CD4-positive, CD25-positive, alpha-beta regulatory T cell (primary cell): ENCODE measurements around the gene ELMOD1. TPM values are rescaled to one million over a fixed set of nuclear protein-coding genes. Genes with fewer than 3 reads are reported as not detected.
"Not testable (repeated sequence)": the region's sequence is repeated elsewhere in the genome, so short reads cannot be mapped to it uniquely, and the experiment has no call there.

Experiments
- ATAC-seq, 2 donors: fragments of 150-1000 bp; cut with Tn5 transposase; one replicate each; pipeline ENCODE4 v1.10.0; 2021; ENCODE audit warnings: low read depth in 2 of 2, moderate number of reproducible peaks in 2 of 2, moderate library complexity in 1 of 2
- DNase-seq, 3 donors: peaks; one replicate each; pipeline versions ENCODE4 v3.0.0 to v3.0.0-alpha.2; 2012 to 2022; ENCODE audit warnings: mixed read lengths in 1 of 3
- H3K27ac ChIP-seq: one replicate; pipeline ENCODE4 v1.7.0; 2013; ENCODE audit warnings: mild to moderate bottlenecking, low read length; ENCODE audit not compliant: insufficient read depth, poor library complexity, severe bottlenecking
- H3K27me3 ChIP-seq: one replicate; pipeline ENCODE4 v1.7.0; 2013; ENCODE audit warnings: low read length; ENCODE audit not compliant: control insufficient read depth, insufficient read depth
- H3K36me3 ChIP-seq: one replicate; pipeline ENCODE4 v1.7.0; 2013; ENCODE audit warnings: mild to moderate bottlenecking, low read length, moderate library complexity; ENCODE audit not compliant: control insufficient read depth, insufficient read depth
- H3K4me1 ChIP-seq: 2 replicates; pipeline ENCODE4 v1.7.0; 2013; ENCODE audit warnings: mild to moderate bottlenecking, low read length; ENCODE audit not compliant: insufficient read depth, control insufficient read depth, poor library complexity, severe bottlenecking
- H3K4me3 ChIP-seq: one replicate; pipeline ENCODE4 v1.7.0; 2013; ENCODE audit warnings: low read depth, mild to moderate bottlenecking, low read length, moderate library complexity
- H3K9me3 ChIP-seq, 2 experiments: 1 replicate in 1 of 2; 2 replicates in 1 of 2; pipeline ENCODE4 v1.7.0; 2013; ENCODE audit warnings: low read length in 2 of 2, mild to moderate bottlenecking in 1 of 2, moderate library complexity in 1 of 2; ENCODE audit not compliant: control insufficient read depth in 2 of 2
- H3K27ac Mint-ChIP-seq, 3 donors: one replicate each; pipeline ENCODE4 v1.8.0; 2020 to 2022; ENCODE audit warnings: mild to moderate bottlenecking in 3 of 3, mixed read lengths in 3 of 3, moderate library complexity in 2 of 3
- H3K27me3 Mint-ChIP-seq: one replicate; pipeline ENCODE4 v1.8.0; 2022; ENCODE audit warnings: mild to moderate bottlenecking, mixed read lengths
- H3K36me3 Mint-ChIP-seq: one replicate; pipeline ENCODE4 v1.8.0; 2020; ENCODE audit warnings: mixed read lengths
- H3K4me1 Mint-ChIP-seq, 4 donors: one replicate each; pipeline ENCODE4 v1.8.0; 2020 to 2022; ENCODE audit warnings: mixed read lengths in 4 of 4, mild to moderate bottlenecking in 1 of 4
- H3K4me3 Mint-ChIP-seq, 4 donors: one replicate each; pipeline ENCODE4 v1.8.0; 2020 to 2022; ENCODE audit warnings: mild to moderate bottlenecking in 4 of 4, mixed read lengths in 4 of 4, moderate library complexity in 3 of 4
- H3K9me3 Mint-ChIP-seq, 7 donors: one replicate each; pipeline ENCODE4 v1.8.0; 2020 to 2022; ENCODE audit warnings: mixed read lengths in 7 of 7, mild to moderate bottlenecking in 3 of 7, moderate library complexity in 2 of 7
- polyA plus RNA-seq, 4 donors: library from polyadenylated mRNA; unstranded; fragments of 300-500 nt; fragmentation: Illumina TruSeq; gene quantifications; one replicate each; pipeline ENCODE4 v1.2.3, GENCODE V29; 2021
- total RNA-seq: library from RNA; stranded (reverse); gene quantifications from one replicate; pipeline ENCODE4 v1.2.3, GENCODE V29; 2022

The ELMOD1 gene
- total and polyA plus RNA-seq, 5 donors from 2014 or later: not detected

DNA sequence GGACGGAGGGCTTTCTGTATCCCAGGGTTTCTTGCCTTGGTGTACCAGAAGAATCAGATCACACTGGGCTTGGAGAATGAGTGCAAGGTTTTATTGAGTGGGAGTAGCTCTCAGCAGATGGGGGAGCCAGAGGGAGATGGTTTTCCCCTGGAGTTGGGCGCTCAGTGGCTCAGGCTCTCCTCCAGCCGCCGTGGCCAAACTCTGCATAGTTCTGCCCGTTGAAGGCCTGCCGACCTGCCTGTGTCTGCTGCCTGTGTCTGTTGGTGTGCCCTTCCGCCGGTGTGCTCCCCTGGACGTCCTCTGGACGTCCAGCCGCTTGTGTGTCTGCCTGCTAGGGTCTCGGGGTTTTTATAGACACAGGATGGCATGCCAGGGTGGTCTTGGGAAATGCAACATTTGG, 20.9 kb upstream of the ELMOD1 start:
- H3K27ac ChIP-seq: no peak overlapping the region
- Mint-ChIP-seq H3K27me3 (peaks cover 16% of the 10 kb centered on the region), H3K9me3 (no peaks in the 10 kb centered on the region), H3K36me3 (no peaks in the 10 kb centered on the region), H3K4me3 (peak overlapping the region in 1 of 4 donors; percentile 63), H3K27ac (no peak overlapping the region), H3K4me1 (peaks cover under 1 to 25% (median 20%) of the 10 kb centered on the region in 4 donors)
- H3K4me1 ChIP-seq: peaks cover 12% of the 10 kb centered on the region
- ATAC-seq: no peak
- no peak overlapping the region for H3K4me3 ChIP-seq
- H3K36me3 ChIP-seq: no peaks in the 10 kb centered on the region
- H3K27me3 ChIP-seq: peaks cover 3% of the 10 kb centered on the region
- H3K9me3 ChIP-seq: no peaks in the 10 kb centered on the region
- no peak for DNase-seq

DNA sequence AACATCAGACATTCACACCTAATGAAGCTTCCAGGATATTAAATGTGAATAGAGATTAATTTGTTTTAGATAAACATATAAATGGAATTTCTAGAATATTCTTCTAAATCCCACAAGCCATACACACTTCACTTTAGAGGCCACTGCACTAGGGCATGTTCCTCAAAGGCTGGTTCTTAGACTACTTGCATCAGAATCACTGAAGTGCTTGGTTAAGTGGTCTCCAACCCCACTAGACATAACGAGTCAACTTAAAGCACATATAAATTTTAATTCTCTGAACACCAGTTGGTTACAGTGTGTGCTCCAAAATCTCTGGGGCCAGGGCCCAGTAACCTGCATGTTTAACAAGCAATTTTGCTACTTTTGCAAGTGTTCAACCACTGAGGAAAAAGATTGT, 17.5 kb upstream of the ELMOD1 start:
- ATAC-seq (no peak), DNase-seq (no peak)
- Histone ChIP-seq H3K27me3 (peaks cover 3% of the 10 kb centered on the region), H3K9me3 (no peaks in the 10 kb centered on the region), H3K4me1 (no peaks in the 10 kb centered on the region), H3K27ac (no peak overlapping the region), H3K4me3 (no peak overlapping the region), H3K36me3 (no peaks in the 10 kb centered on the region)
- no peaks in the 10 kb centered on the region for H3K9me3 Mint-ChIP-seq
- H3K27ac Mint-ChIP-seq: no peak overlapping the region
- H3K36me3 Mint-ChIP-seq: no peaks in the 10 kb centered on the region
- no peak overlapping the region for H3K4me3 Mint-ChIP-seq
- peaks cover 0 to 2% (median 0%) of the 10 kb centered on the region in 4 donors for H3K4me1 Mint-ChIP-seq
- peaks cover 35% of the 10 kb centered on the region for H3K27me3 Mint-ChIP-seq

DNA sequence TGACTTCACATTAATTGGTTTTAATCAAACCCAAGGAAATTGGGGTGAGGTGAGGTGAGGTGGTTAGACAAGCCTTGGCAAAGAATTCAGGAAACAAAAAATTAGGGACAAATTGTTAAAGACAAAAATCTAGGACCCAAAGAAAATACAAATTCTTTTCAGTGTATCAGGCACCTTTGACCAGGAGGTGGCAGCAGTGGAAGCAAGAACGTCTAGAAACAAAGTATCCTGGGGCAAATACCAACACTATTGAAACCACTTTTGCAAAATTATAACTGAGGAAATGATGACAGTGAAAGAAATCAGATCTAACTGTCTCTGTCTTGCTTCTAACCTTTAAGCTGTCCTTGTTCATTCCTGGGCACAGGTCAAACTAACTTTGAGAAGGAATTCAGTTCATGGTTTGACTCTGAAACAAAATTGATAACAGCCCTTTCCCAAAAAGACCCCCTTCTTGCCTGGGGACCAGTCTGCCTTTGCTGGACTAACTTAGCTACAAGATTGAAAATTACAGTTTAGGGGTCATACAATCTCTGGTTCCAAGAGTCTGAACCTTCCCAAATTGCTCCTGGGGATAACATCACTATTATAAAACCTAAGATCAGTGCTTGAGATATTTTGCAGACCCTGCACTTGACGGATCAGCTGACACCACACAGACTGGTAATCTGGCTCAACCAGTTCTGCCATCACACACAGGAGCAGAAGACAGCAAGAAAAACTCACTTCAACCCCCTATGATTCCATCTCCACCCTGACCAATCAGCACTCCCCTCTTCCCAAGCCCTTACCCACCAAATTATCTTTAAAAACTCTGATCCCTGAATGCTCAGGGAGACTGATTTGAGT, 14.2 kb upstream of the ELMOD1 start:
- H3K27me3 Mint-ChIP-seq: peaks cover 43% of the 10 kb centered on the region
- not testable (repeated sequence) for H3K27me3 ChIP-seq, H3K9me3 Mint-ChIP-seq, ATAC-seq, H3K36me3 Mint-ChIP-seq, H3K9me3 ChIP-seq, H3K4me3 Mint-ChIP-seq, H3K4me3 ChIP-seq, H3K4me1 ChIP-seq, H3K27ac ChIP-seq, H3K36me3 ChIP-seq, H3K4me1 Mint-ChIP-seq, H3K27ac Mint-ChIP-seq
- peak; percentile 10 to 47 (median 29) for DNase-seq

DNA sequence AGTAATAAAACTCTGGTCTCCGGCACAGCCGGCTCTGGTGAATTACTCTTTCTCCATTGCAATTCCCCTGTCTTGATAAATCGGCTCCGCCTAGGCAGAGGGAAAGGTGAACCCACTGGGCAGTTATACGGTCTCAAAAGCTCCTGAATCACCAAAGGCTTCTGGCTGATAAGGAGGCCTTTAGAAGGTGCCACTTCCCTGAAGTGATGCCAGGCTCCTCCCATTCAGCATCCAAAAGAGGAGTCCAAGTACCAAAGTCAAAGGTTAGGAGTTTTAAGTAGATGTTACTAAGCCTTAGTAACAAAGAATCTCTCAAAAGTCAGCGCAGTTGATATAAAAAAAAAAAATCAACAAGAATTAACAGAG, 13.6 kb upstream of the ELMOD1 start:
- no peak for ATAC-seq
- Mint-ChIP-seq H3K9me3 (peaks cover 0 to 6% (median 2%) of the 10 kb centered on the region in 7 donors), H3K36me3 (no peaks in the 10 kb centered on the region), H3K27me3 (peaks cover 37% of the 10 kb centered on the region), H3K4me1 (no peaks in the 10 kb centered on the region), H3K27ac (no peak overlapping the region), H3K4me3 (no peak overlapping the region)
- Histone ChIP-seq H3K27ac (no peak overlapping the region), H3K9me3 (peaks cover 0 to 2% of the 10 kb centered on the region in 2 experiments), H3K27me3 (peaks cover 7% of the 10 kb centered on the region), H3K36me3 (no peaks in the 10 kb centered on the region), H3K4me1 (no peaks in the 10 kb centered on the region), H3K4me3 (no peak overlapping the region)
- no peak for DNase-seq

DNA sequence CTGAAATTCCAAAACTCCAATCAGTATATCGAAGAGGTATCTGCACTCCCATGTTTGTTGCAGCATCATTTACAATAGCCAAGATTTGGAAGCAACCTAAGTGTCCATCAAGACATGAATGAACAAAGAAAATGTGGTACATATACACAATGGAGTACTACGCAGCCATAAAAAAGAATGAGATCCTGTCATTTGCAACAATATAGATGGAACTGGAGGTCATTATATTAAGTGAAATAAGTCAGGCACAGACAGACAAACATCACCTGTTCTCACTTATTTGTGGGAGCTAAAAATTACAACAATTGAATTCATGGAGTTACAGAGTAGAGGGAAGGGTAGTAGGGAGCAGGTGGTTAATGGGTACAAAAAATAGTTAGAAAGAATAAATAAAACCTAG, 11.8 kb upstream of the ELMOD1 start:
- peaks cover 36% of the 10 kb centered on the region for H3K27me3 Mint-ChIP-seq
- not testable (repeated sequence) for H3K27ac Mint-ChIP-seq, H3K4me1 Mint-ChIP-seq, H3K36me3 ChIP-seq, H3K4me3 Mint-ChIP-seq, H3K4me3 ChIP-seq, H3K27me3 ChIP-seq, H3K9me3 Mint-ChIP-seq, H3K4me1 ChIP-seq, ATAC-seq, H3K9me3 ChIP-seq, DNase-seq, H3K36me3 Mint-ChIP-seq, H3K27ac ChIP-seq

DNA sequence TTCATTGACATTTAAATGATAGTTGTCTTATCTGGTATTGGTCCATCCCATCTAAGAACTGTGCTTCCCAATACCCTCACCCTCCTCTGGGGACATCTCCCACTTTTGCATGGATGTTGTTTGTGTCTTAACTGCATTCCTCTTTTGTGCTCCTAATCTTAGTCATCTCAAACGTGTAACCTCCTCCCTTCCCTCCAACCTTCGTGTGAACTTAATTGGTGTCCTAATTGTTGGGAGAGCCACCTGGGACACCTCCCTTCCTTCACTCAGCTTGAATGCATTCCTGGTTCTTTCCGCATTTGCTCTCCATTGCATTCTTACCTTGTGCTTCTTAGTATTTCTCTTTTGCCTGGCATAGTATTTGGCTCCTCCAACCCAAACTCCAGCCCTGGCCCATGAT, 9.8 kb upstream of the ELMOD1 start:
- Histone ChIP-seq H3K36me3 (no peaks in the 10 kb centered on the region), H3K27ac (no peak overlapping the region), H3K4me3 (no peak overlapping the region), H3K9me3 (peaks cover 0 to 2% of the 10 kb centered on the region in 2 experiments), H3K4me1 (no peaks in the 10 kb centered on the region), H3K27me3 (peaks cover 15% of the 10 kb centered on the region)
- Mint-ChIP-seq H3K4me3 (no peak overlapping the region), H3K9me3 (peaks cover 0 to 6% (median 2%) of the 10 kb centered on the region in 7 donors), H3K4me1 (no peaks in the 10 kb centered on the region), H3K27ac (no peak overlapping the region), H3K27me3 (peaks cover 47% of the 10 kb centered on the region), H3K36me3 (no peaks in the 10 kb centered on the region)
- no peak for DNase-seq
- ATAC-seq: no peak

DNA sequence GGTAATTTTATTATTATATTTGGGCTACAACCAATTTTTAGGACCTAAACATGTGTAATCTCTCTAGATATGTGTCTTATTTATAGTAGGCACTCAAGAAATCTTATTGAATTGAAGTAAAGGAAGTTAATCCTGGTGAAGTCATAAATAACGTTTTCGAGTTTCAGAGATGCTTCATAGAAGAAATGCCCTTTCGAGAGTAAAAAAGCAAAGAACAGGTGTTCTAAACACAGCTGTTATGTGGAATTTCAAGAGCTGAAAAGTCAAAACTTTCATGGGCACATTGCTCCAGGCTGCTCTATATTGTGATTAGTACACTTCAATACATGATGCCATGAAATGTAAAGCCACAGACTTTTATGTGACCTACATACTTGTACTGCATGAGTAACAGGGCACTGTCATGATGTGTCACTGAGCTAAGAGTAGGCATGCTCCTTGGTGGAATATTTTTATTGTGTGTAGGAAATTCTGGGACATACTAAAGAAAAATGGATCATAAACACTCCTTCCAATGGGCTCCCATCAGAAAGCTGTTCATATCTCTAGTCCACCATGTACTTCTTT, 7.2 kb upstream of the ELMOD1 start:
- Mint-ChIP-seq H3K9me3 (peaks cover 0 to 6% (median 3%) of the 10 kb centered on the region in 7 donors), H3K27me3 (peaks cover 45% of the 10 kb centered on the region), H3K27ac (no peak overlapping the region), H3K4me1 (peaks cover 0 to 5% (median 0%) of the 10 kb centered on the region in 4 donors), H3K36me3 (no peaks in the 10 kb centered on the region), H3K4me3 (no peak overlapping the region)
- no peaks in the 10 kb centered on the region for H3K36me3 ChIP-seq
- H3K4me3 ChIP-seq: no peak overlapping the region
- H3K27me3 ChIP-seq: peaks cover 37% of the 10 kb centered on the region
- DNase-seq (no peak), ATAC-seq (no peak)
- peaks cover under 1 to 4% of the 10 kb centered on the region in 2 experiments for H3K9me3 ChIP-seq
- H3K27ac ChIP-seq: no peak overlapping the region
- H3K4me1 ChIP-seq: no peaks in the 10 kb centered on the region
